ENCODE results near the gene EPS8L2.

DNA sequence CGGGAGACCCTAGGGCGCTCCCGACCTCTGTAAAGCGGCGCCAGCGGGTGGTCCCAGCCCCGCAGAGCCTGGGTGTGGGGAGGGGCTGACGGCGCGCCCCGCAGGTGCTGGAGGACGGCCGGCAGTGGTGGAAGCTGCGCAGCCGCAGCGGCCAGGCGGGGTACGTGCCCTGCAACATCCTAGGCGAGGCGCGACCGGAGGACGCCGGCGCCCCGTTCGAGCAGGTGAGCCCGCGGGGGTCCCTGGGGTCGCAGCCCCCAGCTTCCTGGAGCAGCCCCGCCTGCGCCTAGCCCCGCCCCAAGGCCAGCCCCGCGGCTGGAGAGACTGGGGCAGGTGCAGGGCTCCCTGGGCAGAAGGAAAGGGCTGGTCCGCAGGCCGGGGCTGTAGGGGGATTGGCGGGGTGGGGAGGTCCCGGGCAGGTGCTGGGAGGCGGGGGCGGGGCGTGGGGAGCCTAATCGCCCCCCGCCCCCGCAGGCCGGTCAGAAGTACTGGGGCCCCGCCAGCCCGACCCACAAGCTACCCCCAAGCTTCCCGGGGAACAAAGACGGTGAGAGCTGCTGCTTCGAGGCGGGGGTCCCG, 19.7 kb downstream of the EPS8L2 start:
- TF ChIP-seq, protein P1, sequence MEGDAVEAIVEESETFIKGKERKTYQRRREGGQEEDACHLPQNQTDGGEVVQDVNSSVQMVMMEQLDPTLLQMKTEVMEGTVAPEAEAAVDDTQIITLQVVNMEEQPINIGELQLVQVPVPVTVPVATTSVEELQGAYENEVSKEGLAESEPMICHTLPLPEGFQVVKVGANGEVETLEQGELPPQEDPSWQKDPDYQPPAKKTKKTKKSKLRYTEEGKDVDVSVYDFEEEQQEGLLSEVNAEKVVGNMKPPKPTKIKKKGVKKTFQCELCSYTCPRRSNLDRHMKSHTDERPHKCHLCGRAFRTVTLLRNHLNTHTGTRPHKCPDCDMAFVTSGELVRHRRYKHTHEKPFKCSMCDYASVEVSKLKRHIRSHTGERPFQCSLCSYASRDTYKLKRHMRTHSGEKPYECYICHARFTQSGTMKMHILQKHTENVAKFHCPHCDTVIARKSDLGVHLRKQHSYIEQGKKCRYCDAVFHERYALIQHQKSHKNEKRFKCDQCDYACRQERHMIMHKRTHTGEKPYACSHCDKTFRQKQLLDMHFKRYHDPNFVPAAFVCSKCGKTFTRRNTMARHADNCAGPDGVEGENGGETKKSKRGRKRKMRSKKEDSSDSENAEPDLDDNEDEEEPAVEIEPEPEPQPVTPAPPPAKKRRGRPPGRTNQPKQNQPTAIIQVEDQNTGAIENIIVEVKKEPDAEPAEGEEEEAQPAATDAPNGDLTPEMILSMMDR (IDR thresholded peaks at IDR 0.05) = no peak
- TF ChIP-seq POLR2A (IDR thresholded peaks at IDR 0.05) (no peak), POLR2AphosphoS5 (IDR thresholded peaks at IDR 0.05) (no peak)
